Activated CD4-positive, alpha-beta T cell treated with anti-CD3 and anti-CD28 coated beads, Interleukin-2, Interleukin-6, amounts not matched to agents 100 ng/mL and 50 ng/mL, durations not matched to agents 16 hours and 8 hours (primary cell): ENCODE measurements around the gene PGA3.
A peak's percentile ranks its signal among the peaks of the same experiment; 100 is the strongest.

Source experiments
- DNase-seq: peaks from one replicate; pipeline ENCODE4 v3.0.0-alpha.2; 2020

The PGA3 gene

DNA sequence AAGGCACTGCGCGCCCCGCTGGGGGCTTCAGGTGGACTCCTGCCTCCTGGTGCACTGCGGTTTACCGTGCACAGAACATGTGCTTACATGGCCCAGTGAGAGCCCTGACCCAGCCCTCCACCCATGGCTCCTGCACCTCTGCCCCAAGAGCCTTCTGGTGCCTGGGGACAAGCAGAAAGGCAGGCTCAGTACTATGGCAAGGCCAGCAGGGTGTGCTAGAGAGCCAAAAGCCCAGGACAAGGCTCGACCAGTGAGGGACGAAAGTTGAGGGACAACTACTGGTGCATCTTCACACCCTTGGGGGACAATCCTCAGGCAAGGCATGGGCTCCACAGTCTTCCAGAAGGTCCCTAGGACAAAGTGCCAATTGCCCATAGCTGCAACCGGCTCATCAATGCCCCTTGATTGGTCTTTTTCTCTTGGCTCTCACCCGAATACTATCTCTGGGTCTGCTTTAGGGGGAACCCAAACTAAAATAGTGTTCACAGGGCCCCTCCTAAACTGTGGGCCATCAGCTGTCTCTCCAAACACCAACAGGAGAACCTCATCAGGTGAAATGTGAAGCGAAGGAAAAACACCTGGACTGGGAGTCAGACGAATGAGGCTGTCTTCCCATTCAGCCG lies 51.2 kb downstream of the PGA3 start:
- peak; percentile 87 for DNase-seq

DNA sequence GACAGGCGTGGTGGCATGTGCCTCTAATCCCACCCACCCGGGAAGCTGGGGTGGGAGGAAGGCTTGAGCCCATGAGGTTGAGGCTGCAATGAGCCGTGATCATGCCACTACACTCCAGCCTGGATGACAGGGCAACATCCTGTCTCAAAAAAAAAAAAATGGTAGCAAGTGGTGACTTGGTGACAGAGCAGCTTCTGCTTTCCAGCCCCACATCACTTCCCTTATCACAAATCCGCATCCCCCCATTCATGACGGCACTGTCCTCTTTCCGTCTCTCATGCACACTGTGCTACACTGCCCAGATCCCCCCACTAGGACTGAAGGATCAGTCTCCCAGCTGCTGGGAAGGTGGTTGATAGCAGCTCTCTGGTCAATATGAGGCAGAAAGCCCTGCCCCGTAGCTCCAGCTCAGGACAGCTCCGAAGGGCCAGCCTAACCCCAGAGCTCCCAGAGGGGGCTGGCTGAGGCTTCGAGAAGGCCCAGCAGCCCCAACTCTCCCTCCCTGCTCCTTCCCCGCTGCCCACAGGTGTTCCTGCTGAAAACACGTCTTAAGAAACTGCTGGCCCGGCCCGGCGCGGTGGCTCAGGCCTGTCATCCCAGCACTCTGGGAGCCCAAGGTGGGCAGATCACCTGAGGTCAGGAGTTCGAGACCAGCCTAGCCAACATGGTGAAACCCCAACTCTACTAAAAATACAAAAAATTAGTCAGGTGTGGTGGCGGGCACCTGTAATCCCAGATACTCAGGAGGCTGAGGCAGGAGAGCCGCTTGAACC lies 53.6 kb downstream of the PGA3 start:
- no peak for DNase-seq

DNA sequence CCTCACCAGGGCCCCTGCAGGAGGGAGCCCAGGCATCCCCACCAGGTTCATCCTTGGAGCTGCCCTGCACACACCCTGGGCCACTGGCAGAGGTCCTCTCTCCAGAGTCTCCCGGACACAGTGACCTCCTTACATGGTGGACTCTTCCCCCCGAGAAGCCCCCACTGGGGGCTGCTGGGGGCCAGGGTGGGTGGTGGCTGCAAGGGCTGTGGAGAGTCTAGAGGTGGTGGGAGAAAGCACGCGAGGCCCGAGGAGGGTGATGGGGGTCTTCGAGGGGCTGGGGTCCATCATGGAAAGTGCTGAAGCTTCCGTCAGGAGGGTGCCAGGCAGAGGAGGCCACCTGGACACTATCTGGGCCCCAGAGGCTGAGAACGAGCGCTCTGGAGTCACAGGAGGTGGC lies 55.2 kb downstream of the PGA3 start:
- no peak for DNase-seq

DNA sequence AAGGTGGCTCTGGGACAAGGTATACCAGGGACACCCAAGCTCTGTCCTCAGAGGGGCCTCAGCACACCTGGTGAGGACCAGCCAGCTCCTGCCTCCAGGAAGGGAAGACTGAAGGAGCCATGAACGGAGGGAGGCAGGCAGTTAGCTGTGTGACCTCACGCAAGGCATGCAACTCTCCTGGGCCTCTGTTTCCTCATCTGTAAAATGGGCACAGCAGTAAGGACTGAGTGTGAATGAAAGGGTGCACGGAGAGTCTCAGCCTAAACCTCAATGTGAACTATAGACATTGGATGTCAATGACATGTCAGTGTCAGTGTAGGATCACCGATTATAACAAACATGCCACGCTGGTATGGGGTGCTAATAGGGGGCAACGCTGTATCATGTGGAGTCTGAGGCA lies 56.0 kb downstream of the PGA3 start:
- no peak for DNase-seq
